Endodermal cell (in vitro differentiated cells): ENCODE results near the gene ZBTB16. TPM values are rescaled to one million over a fixed set of nuclear protein-coding genes. Genes with fewer than 3 reads are reported as not detected.

ENCODE experiments used
- DNase-seq: peaks from one replicate; pipeline ENCODE4 v3.0.0-alpha.2; 2017
- H3K27ac ChIP-seq: 2 replicates; pipeline ENCODE4 v1.5.1; 2013; ENCODE audit warnings: mild to moderate bottlenecking, low read depth, low read length, moderate library complexity
- H3K27me3 ChIP-seq: 2 replicates; pipeline ENCODE4 v1.6.1; 2013; ENCODE audit warnings: mild to moderate bottlenecking, low read length, moderate library complexity; ENCODE audit not compliant: insufficient read depth, control insufficient read depth, poor library complexity, severe bottlenecking
- H3K36me3 ChIP-seq: 2 replicates; pipeline ENCODE4 v1.7.0; 2013; ENCODE audit warnings: mild to moderate bottlenecking, low read length, moderate library complexity; ENCODE audit not compliant: control insufficient read depth, insufficient read depth
- H3K4me1 ChIP-seq: one replicate; pipeline ENCODE4 v1.7.0; 2013; ENCODE audit warnings: low read length; ENCODE audit not compliant: control insufficient read depth, insufficient read depth
- H3K4me3 ChIP-seq: 2 replicates; pipeline ENCODE4 v1.5.1; 2013; ENCODE audit warnings: mild to moderate bottlenecking, low read length, moderate library complexity
- H3K9ac ChIP-seq: 2 replicates; pipeline ENCODE4 v1.6.1; 2013; ENCODE audit warnings: mild to moderate bottlenecking, low read length, moderate library complexity; ENCODE audit not compliant: poor library complexity, severe bottlenecking; ENCODE audit errors: extremely low read depth
- H3K9me3 ChIP-seq: 2 replicates; pipeline ENCODE4 v1.6.1; 2013; ENCODE audit warnings: mild to moderate bottlenecking, low read length, moderate library complexity; ENCODE audit not compliant: control insufficient read depth
- H3K27ac Mint-ChIP-seq: 2 replicates; pipeline ENCODE4 v1.8.0; 2020; ENCODE audit warnings: mixed read lengths
- H3K27me3 Mint-ChIP-seq: 2 replicates; pipeline ENCODE4 v1.8.0; 2021; ENCODE audit warnings: mild to moderate bottlenecking, mixed read lengths; ENCODE audit not compliant: insufficient read depth
- H3K36me3 Mint-ChIP-seq: 2 replicates; pipeline ENCODE4 v1.8.0; 2020; ENCODE audit warnings: low read depth, mixed read lengths
- H3K4me1 Mint-ChIP-seq: 2 replicates; pipeline ENCODE4 v1.8.0; 2020; ENCODE audit warnings: mixed read lengths
- H3K4me3 Mint-ChIP-seq: 2 replicates; pipeline ENCODE4 v1.8.0; 2020; ENCODE audit warnings: mild to moderate bottlenecking, moderate library complexity, mixed read lengths
- H3K9me3 Mint-ChIP-seq: 2 replicates; pipeline ENCODE4 v1.8.0; 2020; ENCODE audit warnings: mild to moderate bottlenecking, mixed read lengths
- CTCF ChIP-seq: fragments of 200-600 bp; sonication (generic); conservative IDR thresholded peaks from 2 replicates; pipeline ENCODE4 v1.5.0; 2021; ENCODE audit warnings: antibody characterized with exemption, mild to moderate bottlenecking
- WGBS, 2 experiments: methylation state at CpG; one replicate each; pipeline versions ENCODE4 v1.1.5 to v1.1.7; 2013; ENCODE audit warnings: missing lambda C conversion rate in 2 of 2, mixed read lengths in 1 of 2; ENCODE audit not compliant: insufficient coverage in 1 of 2, insufficient read length in 1 of 2; 5-methylcytosine and 5-hydroxymethylcytosine counted together
- total RNA-seq, 2 donors: library from RNA; stranded (reverse); fragmentation: NEBNext Ultra II Directional in 1 of 2; extraction: Animal tissue kit (Norgen Biotek cat#: 25700) in 1 of 2; gene quantifications; 2 replicates in 1 of 2; 3 replicates in 1 of 2; pipeline ENCODE4 v1.2.1, GENCODE V29; 2021

Gene ZBTB16
- total RNA-seq, 2 donors from 2014 or later = 4.1 to 5.8 TPM

GRCh38 chr11:114121138-114121537, 61.6 kb downstream of the ZBTB16 start:
- no peaks in the 10 kb centered on the region for H3K36me3 Mint-ChIP-seq
- no peak overlapping the region for H3K27ac Mint-ChIP-seq
- no peak for TF ChIP-seq CTCF
- Histone ChIP-seq H3K4me1 (no peaks in the 10 kb centered on the region), H3K27me3 (no peaks in the 10 kb centered on the region), H3K27ac (no peak overlapping the region), H3K9ac (no peak overlapping the region), H3K9me3 (no peaks in the 10 kb centered on the region), H3K4me3 (no peak overlapping the region), H3K36me3 (no peaks in the 10 kb centered on the region)
- no peak overlapping the region for H3K4me3 Mint-ChIP-seq
- peaks cover 41% of the 10 kb centered on the region for H3K27me3 Mint-ChIP-seq
- peaks cover 25% of the 10 kb centered on the region for H3K4me1 Mint-ChIP-seq
- peaks cover 11% of the 10 kb centered on the region for H3K9me3 Mint-ChIP-seq
- WGBS, 2 experiments = 97 to 100% methylated on average over 2 to 6 of the region's 6 CpGs
- no peak for DNase-seq

DNA sequence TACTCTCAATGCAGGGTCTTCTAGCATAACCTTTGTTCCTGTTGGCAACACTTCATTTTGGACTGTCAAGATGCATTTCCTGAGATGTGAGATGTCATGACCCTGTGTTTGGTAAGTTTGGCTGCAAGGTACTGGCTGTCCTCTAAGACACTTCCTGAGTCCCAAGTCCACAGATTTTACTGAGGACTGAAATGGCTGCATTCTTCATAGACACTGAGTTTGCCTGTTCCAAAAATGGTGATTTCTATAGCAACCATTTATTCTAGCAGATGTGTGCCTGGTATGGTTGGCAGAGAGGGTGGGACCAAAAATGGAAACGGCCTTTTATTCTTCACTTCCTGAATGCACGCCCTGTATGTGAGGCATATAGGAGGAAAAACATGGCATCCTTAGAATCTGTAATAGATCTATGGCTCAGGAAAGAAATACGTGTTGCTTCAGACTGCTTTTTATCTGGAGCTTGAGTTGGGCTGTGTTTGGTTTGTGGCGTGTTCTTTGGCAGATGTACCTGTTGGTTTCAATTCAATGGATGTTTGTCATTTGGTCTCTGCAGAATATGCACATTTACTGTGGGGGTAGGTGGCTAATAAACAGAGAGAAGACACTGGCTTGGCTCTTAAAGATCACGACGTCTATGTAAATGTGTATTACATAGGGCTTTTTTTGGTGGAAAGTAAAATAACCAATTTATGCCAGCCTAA, 62.4 kb downstream of the ZBTB16 start:
- H3K36me3 Mint-ChIP-seq = no peaks in the 10 kb centered on the region
- no peak for DNase-seq
- H3K4me3 Mint-ChIP-seq = no peak overlapping the region
- Histone ChIP-seq H3K4me3 (no peak overlapping the region), H3K36me3 (no peaks in the 10 kb centered on the region), H3K27ac (no peak overlapping the region), H3K4me1 (no peaks in the 10 kb centered on the region), H3K9ac (no peak overlapping the region), H3K27me3 (no peaks in the 10 kb centered on the region), H3K9me3 (no peaks in the 10 kb centered on the region)
- H3K9me3 Mint-ChIP-seq = peaks cover 11% of the 10 kb centered on the region
- H3K27me3 Mint-ChIP-seq = peaks cover 45% of the 10 kb centered on the region
- 94 to 96% methylated on average over 6 of the region's 6 CpGs for WGBS, 2 experiments
- TF ChIP-seq CTCF = no peak
- H3K27ac Mint-ChIP-seq = no peak overlapping the region
- H3K4me1 Mint-ChIP-seq = peaks cover 16% of the 10 kb centered on the region

DNA sequence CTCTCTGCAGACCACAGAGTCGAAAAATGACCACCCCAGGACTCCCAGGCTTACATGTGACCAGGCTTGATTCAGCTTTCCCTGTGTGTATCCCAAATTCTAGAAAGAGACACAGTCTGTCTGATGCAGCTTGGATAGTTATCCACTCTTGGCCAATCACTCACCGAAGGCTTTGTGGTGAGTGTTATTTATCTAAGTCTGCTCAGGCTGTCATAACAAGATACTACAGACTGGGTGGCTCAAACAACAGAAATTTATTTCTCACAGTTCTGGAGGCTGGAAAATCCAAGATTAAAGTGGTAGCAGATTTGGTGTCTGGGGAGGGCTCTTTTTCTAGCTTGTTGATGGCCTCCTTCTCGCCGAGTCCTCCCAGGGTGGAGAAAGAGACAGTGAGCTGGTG, 63.2 kb downstream of the ZBTB16 start:
- Histone ChIP-seq H3K36me3 (no peaks in the 10 kb centered on the region), H3K9ac (no peak overlapping the region), H3K27ac (no peak overlapping the region), H3K4me1 (no peaks in the 10 kb centered on the region), H3K9me3 (no peaks in the 10 kb centered on the region), H3K27me3 (no peaks in the 10 kb centered on the region), H3K4me3 (no peak overlapping the region)
- peaks cover 43% of the 10 kb centered on the region for H3K27me3 Mint-ChIP-seq
- H3K27ac Mint-ChIP-seq = no peak overlapping the region
- H3K4me1 Mint-ChIP-seq = peaks cover 9% of the 10 kb centered on the region
- no peaks in the 10 kb centered on the region for H3K36me3 Mint-ChIP-seq
- no peak for DNase-seq
- H3K4me3 Mint-ChIP-seq = no peak overlapping the region
- H3K9me3 Mint-ChIP-seq = peaks cover 11% of the 10 kb centered on the region
- WGBS, 2 experiments = 91 to 95% methylated on average over 4 of the region's 4 CpGs
- TF ChIP-seq CTCF = no peak
